Heart left ventricle (tissue), 13 donors: ENCODE measurements around the gene CHST9.

Source experiments
- CTCF ChIP-seq, 12 donors: fragments of 200-600 bp; sonication (generic) in 4 of 12; IDR thresholded peaks; one replicate each; pipeline versions ENCODE4 v1.5.0 to v1.8.0; 2018 to 2022; ENCODE audit warnings: antibody characterized with exemption in 12 of 12, mild to moderate bottlenecking in 5 of 12
- POLR2A ChIP-seq, 2 donors: fragments of 450-650 bp; IDR thresholded peaks; one replicate each; pipeline ENCODE4 v1.6.1; 2017; ENCODE audit warnings: antibody characterized with exemption in 2 of 2, mild to moderate bottlenecking in 2 of 2, moderate library complexity in 2 of 2
- donor health status: ischemic (EF 13 %, LVEDD 7.1; RV severe dilation, severe dysfunction).
- donor health status: DM: no; HTN: yes; CAD: no.
- donor health status: DM: no; HTN: no; CAD: no.
- donor health status: ischemic (EF 25% LVEDD 6.9; RV normal size, moderate dysfunction).
- donor health status: ischemic (EF 25% LVEDD 5.7; RV mildly dilated, moderate dysfunction).
- donor health status: ischemic (EF 35%, LVEDD 5.7; RV mildly dilated, moderate dysfunction).
- donor health status: nonischemic (EF 11% LVEDD 7.7; RV severe dilation, severe dysfunction).
- donor health status: DM: yes; HTN: yes; CAD: no.
- donor health status: PGD.
- donor health status: ischemic (EF 29% LVEDD 5.4; RV normal size, mild dysfunction).
- donor health status: nonischemic (EF 23%, LVEDD 6.1; RV moderate dilation, normal function).

DNA sequence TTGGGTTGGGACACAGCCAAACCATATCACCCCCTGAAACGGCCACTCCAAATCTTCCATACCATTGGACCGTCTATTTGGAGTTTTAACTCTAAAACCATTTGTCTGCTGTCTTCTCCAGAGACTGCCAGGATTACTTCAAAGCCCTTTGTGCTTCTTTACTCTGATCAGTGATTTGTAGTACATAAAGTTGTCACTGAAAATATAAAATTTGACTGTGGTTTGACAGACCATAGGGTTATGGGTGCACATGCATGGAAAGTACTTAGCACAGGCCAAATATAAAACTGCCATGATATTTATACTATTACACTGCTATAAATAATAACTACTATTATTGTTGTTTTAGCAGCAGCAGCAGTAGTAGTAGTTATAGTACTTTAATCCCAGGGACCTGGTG, 265.9 kb downstream of the CHST9 start:
- TF ChIP-seq CTCF (IDR thresholded peaks at IDR 0.05) = no peak
- no peak for TF ChIP-seq POLR2A (IDR thresholded peaks at IDR 0.05)
